NT2/D1 (cell line): ENCODE measurements around the gene TBXAS1.

ENCODE experiments used
- YY1 ChIP-seq: IDR thresholded peaks from 2 replicates; pipeline ENCODE4 v1.6.1; 2011; ENCODE audit not compliant: insufficient read length, insufficient read depth
- ZNF274 ChIP-seq: IDR thresholded peaks from 2 replicates; pipeline ENCODE4 v1.6.1; 2011; ENCODE audit warnings: mild to moderate bottlenecking, low read depth, low read length

DNA sequence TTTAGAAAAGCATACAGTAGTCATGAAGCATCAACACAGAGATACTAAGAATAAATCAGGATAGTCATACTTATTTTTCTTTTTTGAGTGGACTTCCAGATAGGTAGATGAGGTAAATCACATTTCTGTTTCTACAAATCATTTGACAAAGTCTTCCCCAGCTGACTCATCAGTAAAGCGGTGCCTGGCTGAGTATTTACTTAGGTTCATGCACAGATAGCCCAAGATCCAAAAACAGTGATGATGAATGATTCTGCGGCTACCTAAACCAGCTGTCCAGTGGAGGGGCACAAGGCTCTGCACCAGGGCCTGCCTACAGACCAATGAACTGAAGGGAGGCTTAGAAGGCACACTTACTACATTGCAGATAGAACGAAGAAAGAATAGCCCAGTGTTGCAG is 120.6 kb downstream of the TBXAS1 start:
- TF ChIP-seq ZNF274: no peak
- no peak for TF ChIP-seq YY1
